ENCODE measurements around the gene SCTR. TPM values are rescaled to one million over a fixed set of nuclear protein-coding genes. Genes with fewer than 3 reads are reported as not detected.
"Not testable (repeated sequence)": the region's sequence is repeated elsewhere in the genome, so short reads cannot be mapped to it uniquely, and the experiment has no call there.

Gene SCTR
- total RNA-seq, 2 experiments from 2014 or later: not detected

DNA sequence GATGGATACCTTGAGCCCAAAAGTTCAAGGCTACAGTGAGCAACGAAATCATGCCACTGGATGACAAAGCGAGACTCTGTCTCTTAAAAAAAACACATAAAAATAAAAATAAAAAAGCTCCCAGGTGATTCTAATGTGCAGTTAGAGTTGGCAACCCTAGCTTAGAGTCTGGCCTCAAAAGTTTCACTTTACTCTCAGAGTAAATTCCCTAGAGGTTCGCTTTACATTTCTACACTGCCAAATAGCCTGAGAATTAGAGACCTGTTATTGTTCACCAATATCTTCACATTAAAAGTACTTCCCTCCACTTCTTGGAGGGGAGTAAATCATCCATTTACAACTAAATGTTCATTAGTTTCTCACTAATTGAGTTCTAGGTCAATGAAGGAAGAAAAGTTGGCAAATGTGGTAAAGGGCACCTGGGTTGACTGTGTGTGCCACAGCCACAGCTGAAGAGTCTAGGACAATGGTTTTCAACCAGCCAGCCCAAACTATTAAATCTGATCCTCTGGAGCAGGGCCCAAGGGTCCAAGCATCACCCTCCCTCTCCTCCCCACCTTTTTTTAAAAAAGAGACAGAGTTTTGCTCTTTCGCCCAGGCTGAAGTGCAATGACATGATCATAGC lies 107.9 kb downstream of the SCTR start:
- ChIA-PET CTCF (interaction anchor here (1.2 kb wide), 1 partner anchor 60 kb away, joined by 5 read pairs; no protein-coding TSS in a partner anchor), POLR2A (no interaction called here)
- H3K4me3 Mint-ChIP-seq: no peak overlapping the region
- H3K36me3 Mint-ChIP-seq (ENCODE audit: low read depth): no peaks in the 10 kb centered on the region
- no peaks in the 10 kb centered on the region for H3K9me3 Mint-ChIP-seq (ENCODE audit: insufficient read depth)
- DNase-seq (no peak), ATAC-seq (no peak)
- H3K27me3 Mint-ChIP-seq (ENCODE audit: low read depth): peaks cover 11% of the 10 kb centered on the region
- H3K27ac Mint-ChIP-seq: no peak overlapping the region
- H3K4me1 Mint-ChIP-seq (ENCODE audit: low read depth): no peaks in the 10 kb centered on the region

DNA sequence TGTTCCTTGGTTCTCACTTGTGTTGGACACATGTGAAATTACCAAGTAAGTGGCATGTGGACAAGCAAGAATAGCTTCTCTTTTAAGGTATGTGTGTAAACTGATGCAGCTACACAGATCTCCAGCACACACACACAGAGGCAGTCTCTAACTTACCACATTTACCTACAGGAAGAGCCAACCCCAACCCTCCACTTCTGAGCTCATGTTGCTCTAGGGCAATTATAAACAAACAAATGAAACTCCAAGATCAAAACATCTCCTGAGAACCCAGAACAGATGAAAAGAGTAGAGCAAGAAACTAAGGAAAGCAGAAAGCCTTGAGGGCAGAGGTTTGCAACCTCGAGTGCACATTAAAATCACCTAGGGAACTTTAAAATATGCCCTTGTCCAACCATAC lies 108.7 kb downstream of the SCTR start:
- CTCF ChIA-PET: interaction anchor here (1.2 kb wide), 1 partner anchor 61 kb away, joined by 5 read pairs; no protein-coding TSS in a partner anchor
- no peak overlapping the region for H3K4me3 Mint-ChIP-seq

DNA sequence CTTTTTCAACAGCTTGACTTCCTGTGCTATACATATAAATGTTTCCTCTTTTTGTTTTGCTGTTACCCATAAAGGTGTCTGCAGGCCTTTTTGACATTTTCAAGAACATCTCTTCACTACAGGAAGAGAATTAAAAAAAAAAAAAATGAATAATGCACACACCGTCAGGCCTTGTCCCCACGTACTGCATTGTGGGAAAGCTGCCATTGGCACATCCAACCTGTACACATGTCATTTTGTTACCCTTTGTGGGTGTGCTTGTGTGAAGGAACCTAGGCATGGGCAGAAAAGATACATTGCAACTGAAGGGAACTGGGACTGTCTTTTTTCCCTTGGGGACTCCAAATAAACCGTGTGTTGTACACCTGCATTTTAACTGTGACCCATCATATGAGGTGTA lies 109.4 kb downstream of the SCTR start:
- ChIA-PET POLR2A (no interaction called here), CTCF (interaction anchor here (0.5 to 1.2 kb wide), 2 partner anchors 61 to 1137 kb away, joined by 3 to 5 read pairs; no protein-coding TSS in a partner anchor)
- Mint-ChIP-seq H3K27me3 (ENCODE audit: low read depth) (peaks cover 11% of the 10 kb centered on the region), H3K4me1 (ENCODE audit: low read depth) (no peaks in the 10 kb centered on the region), H3K4me3 (no peak overlapping the region), H3K27ac (no peak overlapping the region), H3K36me3 (ENCODE audit: low read depth) (no peaks in the 10 kb centered on the region), H3K9me3 (ENCODE audit: insufficient read depth) (no peaks in the 10 kb centered on the region)
- DNase-seq (no peak), ATAC-seq (no peak)

More for the DNA sequence above, 108.7 kb downstream of the SCTR start:
- DNase-seq: no peak
- no peak for ATAC-seq
- H3K36me3 Mint-ChIP-seq (ENCODE audit: low read depth): no peaks in the 10 kb centered on the region
- POLR2A ChIA-PET: no interaction called here
- no peak overlapping the region for H3K27ac Mint-ChIP-seq
- no peaks in the 10 kb centered on the region for H3K4me1 Mint-ChIP-seq (ENCODE audit: low read depth)
- no peaks in the 10 kb centered on the region for H3K9me3 Mint-ChIP-seq (ENCODE audit: insufficient read depth)
- H3K27me3 Mint-ChIP-seq (ENCODE audit: low read depth): peaks cover 11% of the 10 kb centered on the region

DNA sequence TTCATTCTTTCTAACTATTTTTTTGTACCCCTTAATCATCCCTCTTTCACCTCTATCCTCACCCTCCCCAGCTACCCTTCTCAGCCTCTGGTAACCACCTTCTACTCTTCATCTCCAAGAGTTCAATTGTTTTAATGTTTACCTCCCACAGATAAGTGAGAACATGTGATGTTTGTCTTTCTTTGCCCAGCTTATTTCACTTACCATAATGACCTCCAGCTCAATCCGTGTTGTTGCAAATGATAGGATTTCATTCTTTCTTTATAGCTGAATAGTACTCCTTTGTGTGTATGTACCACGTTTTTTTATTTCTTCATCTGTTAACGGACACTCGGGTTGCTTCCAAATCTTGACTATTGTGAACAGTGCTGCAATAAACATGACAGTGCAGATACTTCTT lies 114.8 kb downstream of the SCTR start:
- Mint-ChIP-seq H3K4me1 (ENCODE audit: low read depth) (no peaks in the 10 kb centered on the region), H3K36me3 (ENCODE audit: low read depth) (no peaks in the 10 kb centered on the region), H3K9me3 (ENCODE audit: insufficient read depth) (no peaks in the 10 kb centered on the region), H3K4me3 (no peak overlapping the region), H3K27ac (no peak overlapping the region), H3K27me3 (ENCODE audit: low read depth) (peaks cover 8% of the 10 kb centered on the region)
- DNase-seq: no peak
- no peak for ATAC-seq
- CTCF ChIA-PET: interaction anchor here (0.7 kb wide), 1 partner anchor 31 kb away, joined by 3 read pairs; no protein-coding TSS in a partner anchor
- POLR2A ChIA-PET: no interaction called here

DNA sequence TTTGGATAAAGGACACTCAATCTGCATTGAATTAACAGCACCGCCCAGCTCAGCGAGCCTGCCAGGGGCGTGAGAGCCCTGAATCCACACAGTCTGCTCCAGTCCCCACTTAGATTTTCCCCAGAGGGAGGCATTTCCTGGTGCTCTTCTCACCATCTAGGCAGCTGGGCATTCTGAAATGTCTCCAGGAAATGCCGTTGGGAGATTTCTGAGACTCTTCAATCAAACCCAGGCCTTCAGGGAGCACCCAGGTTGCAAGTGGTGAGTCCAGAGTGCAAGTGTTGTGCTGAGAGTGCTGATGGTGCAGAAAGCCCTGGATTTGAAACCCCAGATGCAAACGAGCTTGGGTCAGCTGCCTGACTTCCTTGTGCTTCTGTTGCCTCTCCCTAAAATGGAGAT lies 116.1 kb downstream of the SCTR start:
- ChIA-PET POLR2A (no interaction called here), CTCF (interaction anchor here (0.6 to 1.2 kb wide), 2 partner anchors 53 to 68 kb away, joined by 4 to 7 read pairs; no protein-coding TSS in a partner anchor)
- Mint-ChIP-seq H3K36me3 (ENCODE audit: low read depth) (no peaks in the 10 kb centered on the region), H3K27ac (no peak overlapping the region), H3K9me3 (ENCODE audit: insufficient read depth) (no peaks in the 10 kb centered on the region), H3K4me1 (ENCODE audit: low read depth) (no peaks in the 10 kb centered on the region), H3K27me3 (ENCODE audit: low read depth) (peaks cover 1% of the 10 kb centered on the region), H3K4me3 (no peak overlapping the region)
- no peak for DNase-seq
- ATAC-seq: no peak

DNA sequence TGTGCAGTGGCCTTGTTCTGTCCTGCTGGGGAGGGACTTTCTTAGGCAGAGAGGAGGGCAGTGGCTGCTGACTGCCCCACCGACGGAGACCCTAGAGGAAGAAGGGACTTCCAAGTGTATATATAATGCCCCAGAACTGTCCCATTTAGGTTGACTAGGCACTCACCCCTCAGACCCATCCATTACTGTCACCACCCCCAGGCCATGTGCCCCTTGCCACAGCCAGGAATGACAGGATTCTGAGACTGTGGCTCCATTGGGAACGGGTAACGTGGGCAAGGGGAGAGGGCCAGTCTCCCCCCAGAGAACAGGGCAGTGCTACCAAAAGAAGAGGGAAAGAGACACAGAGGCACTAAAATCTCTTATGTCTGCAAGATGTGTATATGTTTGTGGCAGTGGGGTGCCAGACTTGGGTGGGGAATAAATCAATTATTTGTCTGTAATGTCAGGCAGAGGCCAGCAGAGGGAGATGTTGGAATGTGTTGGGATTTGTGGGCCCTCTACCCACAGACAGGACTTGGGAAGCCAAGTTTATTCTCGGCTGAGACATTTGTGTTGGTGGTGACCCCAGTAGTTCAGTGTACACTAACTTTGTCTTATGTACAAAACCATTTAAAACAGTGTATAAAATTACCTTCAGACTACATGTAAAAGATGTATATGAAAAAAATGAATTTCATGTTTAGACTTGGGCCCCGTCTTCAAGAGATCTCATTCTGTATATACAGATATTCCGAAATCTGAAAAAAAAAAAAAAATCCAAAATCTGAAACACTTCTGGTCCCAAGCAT lies 116.7 kb downstream of the SCTR start:
- CTCF ChIA-PET: interaction anchor here (0.6 to 1.2 kb wide), 2 partner anchors 52 to 69 kb away, joined by 4 to 7 read pairs; no protein-coding TSS in a partner anchor
- Mint-ChIP-seq H3K27me3 (ENCODE audit: low read depth) (no peaks in the 10 kb centered on the region), H3K9me3 (ENCODE audit: insufficient read depth) (no peaks in the 10 kb centered on the region), H3K4me3 (no peak overlapping the region), H3K27ac (no peak overlapping the region), H3K36me3 (ENCODE audit: low read depth) (no peaks in the 10 kb centered on the region), H3K4me1 (ENCODE audit: low read depth) (no peaks in the 10 kb centered on the region)
- POLR2A ChIA-PET: no interaction called here
- DNase-seq (peak; percentile 38), ATAC-seq (no peak)

DNA sequence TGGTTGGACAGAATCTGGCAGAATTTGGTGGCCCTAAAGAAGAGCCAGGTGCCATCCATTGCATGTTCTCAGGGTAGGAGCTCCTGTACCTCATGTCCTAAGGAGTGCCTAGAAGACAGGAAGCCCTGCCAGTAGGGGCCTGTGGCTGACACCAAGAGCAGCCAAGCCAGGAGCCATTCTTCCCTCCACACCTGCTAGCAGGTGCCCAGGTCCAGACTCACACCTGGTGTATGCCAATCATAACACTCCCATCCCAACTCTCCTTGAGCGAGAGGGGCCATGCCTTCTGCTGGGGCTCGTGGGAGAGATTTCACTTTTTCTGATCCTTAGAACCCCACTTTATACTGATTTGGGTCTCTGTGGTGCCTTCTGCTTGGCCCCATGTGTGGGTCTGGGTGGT lies 119.1 kb downstream of the SCTR start:
- Mint-ChIP-seq H3K4me1 (ENCODE audit: low read depth) (no peaks in the 10 kb centered on the region), H3K27ac (no peak overlapping the region), H3K36me3 (ENCODE audit: low read depth) (no peaks in the 10 kb centered on the region), H3K4me3 (no peak overlapping the region), H3K9me3 (ENCODE audit: insufficient read depth) (no peaks in the 10 kb centered on the region), H3K27me3 (ENCODE audit: low read depth) (no peaks in the 10 kb centered on the region)
- CTCF ChIA-PET: interaction anchor here (1.3 kb wide), 1 partner anchor 71 kb away, joined by 6 read pairs; no protein-coding TSS in a partner anchor
- DNase-seq (no peak), ATAC-seq (no peak)
- POLR2A ChIA-PET: no interaction called here

DNA sequence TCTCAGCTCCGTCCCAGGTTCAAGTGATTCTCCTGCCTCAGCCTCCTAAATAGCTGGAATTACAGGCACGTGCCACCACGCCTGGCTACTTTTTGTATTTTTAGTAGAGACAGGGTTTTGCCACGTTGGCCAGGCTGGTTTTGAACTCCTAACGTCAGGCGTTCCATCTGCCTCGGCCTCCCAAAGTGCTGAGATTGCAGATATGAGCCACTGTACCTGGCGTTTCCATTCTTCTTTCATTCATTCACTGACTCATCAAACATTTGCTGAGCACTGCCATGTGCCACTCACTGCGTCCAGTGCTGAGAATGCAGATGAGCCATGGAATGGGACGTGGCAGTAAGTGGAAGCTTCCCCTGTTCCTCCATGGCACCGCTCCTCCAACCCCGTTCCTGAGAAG lies 120.7 kb downstream of the SCTR start:
- DNase-seq; H3K9me3 Mint-ChIP-seq (ENCODE audit: insufficient read depth); H3K4me3 Mint-ChIP-seq; H3K4me1 Mint-ChIP-seq (ENCODE audit: low read depth); POLR2A ChIA-PET; ATAC-seq; H3K27me3 Mint-ChIP-seq (ENCODE audit: low read depth); CTCF ChIA-PET; H3K36me3 Mint-ChIP-seq (ENCODE audit: low read depth); H3K27ac Mint-ChIP-seq: not testable (repeated sequence)

DNA sequence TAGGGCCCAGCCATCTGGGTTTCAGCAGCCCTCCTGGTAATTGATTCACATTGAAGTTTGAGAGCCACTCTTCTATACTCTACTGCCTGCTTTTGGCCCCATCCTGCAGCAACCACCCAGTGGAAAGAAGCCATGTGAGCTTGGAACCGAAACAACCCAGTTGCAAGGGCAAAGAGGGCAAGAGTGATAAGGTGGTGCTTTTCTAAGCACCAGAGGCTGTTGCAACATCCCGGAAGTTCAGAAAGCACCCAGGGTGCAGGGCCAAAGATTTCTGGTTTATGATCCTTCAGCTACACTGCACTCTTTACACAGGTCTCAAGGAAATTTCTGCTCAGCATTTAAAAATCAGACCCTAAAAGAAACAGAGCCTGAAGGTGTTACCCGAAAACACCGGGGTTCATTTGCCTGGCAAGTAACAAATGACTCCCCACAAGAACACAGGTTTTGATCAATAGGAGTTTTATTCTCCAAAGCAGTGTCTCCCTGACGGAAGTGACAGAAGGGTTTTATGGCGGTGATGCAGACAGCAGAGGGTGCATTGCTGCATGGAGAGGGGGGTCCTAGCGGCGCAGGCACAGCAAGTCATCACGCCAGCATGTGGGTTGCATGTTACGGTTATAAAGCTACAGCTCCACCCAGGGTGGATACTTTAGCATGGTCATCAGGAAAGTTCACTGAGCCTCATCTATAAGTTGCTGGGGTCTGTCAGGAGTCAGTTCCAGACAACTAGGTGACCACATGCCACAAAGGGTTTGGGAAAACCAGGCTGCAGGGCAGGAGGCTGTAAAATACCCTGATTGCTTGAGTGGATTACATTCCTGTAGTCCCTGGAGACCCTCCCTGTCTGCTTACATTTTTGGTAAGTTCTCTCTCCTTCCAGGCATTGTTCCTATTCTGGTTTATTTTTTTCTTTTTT lies 121.4 kb downstream of the SCTR start:
- no peaks in the 10 kb centered on the region for H3K36me3 Mint-ChIP-seq (ENCODE audit: low read depth)
- POLR2A ChIA-PET: no interaction called here

DNA sequence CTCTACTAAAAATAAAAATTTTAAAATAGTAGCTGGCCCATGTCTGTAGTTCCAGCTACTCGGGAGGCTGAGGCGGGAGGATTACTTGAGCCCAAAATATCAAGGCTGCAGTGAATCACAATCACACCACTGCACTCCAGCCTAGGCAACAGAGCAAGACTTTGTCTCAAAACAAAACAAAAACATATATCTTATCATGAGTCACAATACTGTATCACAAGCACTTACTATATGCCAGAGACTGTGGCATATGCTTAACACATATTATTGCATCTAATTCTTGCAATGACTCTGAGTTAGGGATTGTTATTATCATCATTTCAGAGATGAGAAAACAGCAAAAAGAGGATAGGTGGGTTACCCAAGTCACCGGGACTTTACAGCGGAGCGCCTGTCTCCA lies 122.2 kb downstream of the SCTR start:
- Mint-ChIP-seq H3K4me3 (no peak overlapping the region), H3K9me3 (ENCODE audit: insufficient read depth) (no peaks in the 10 kb centered on the region), H3K27me3 (ENCODE audit: low read depth) (peaks cover 2% of the 10 kb centered on the region), H3K27ac (no peak overlapping the region), H3K36me3 (ENCODE audit: low read depth) (no peaks in the 10 kb centered on the region), H3K4me1 (ENCODE audit: low read depth) (peaks cover 5% of the 10 kb centered on the region)
- DNase-seq (no peak), ATAC-seq (no peak)
- CTCF ChIA-PET: no interaction called here
- POLR2A ChIA-PET: no interaction called here

More for the DNA sequence above, 121.4 kb downstream of the SCTR start:
- H3K27me3 Mint-ChIP-seq (ENCODE audit: low read depth): peaks cover 2% of the 10 kb centered on the region
- DNase-seq (no peak), ATAC-seq (no peak)
- peaks cover 5% of the 10 kb centered on the region for H3K4me1 Mint-ChIP-seq (ENCODE audit: low read depth)
- H3K27ac Mint-ChIP-seq: no peak overlapping the region
- H3K9me3 Mint-ChIP-seq (ENCODE audit: insufficient read depth): no peaks in the 10 kb centered on the region
- CTCF ChIA-PET: no interaction called here
- no peak overlapping the region for H3K4me3 Mint-ChIP-seq

DNA sequence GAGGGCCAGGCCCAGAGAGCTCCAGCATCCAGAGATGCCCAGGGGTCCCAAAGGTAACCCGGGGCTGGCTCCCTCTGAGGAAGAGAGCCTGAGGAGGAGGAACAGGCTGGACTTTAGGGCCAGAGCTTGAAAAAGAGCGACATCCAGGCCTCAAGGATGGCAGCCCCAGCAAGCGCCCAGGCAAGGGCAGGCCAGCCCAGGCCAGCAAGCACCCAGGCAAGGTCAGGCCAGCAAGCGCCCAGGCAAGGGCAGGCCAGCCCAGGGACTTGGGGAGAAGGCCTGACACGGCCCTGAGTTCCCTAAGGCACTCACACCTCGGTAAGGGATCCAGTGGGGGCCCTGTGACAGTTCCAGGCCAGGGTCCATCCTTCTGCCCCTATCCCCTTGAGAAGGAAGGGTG lies 127.1 kb downstream of the SCTR start:
- no peak for DNase-seq
- ATAC-seq: no peak
- Mint-ChIP-seq H3K4me1 (ENCODE audit: low read depth) (peaks cover 5% of the 10 kb centered on the region), H3K4me3 (no peak overlapping the region), H3K27me3 (ENCODE audit: low read depth) (peaks cover 4% of the 10 kb centered on the region), H3K9me3 (ENCODE audit: insufficient read depth) (no peaks in the 10 kb centered on the region), H3K36me3 (ENCODE audit: low read depth) (no peaks in the 10 kb centered on the region), H3K27ac (no peak overlapping the region)
- CTCF ChIA-PET: no interaction called here
- POLR2A ChIA-PET: no interaction called here

All from activated CD8-positive, alpha-beta T cell treated with anti-CD3 and anti-CD28 coated beads, Interleukin-2, amount 10 ng/mL, durations not matched to agents 7 days and 5 days (primary cell).